ENCODE measurements around the gene NACA. TPM values are rescaled to one million over a fixed set of nuclear protein-coding genes. Genes with fewer than 3 reads are reported as not detected.
"Not testable (repeated sequence)": the region's sequence is repeated elsewhere in the genome, so short reads cannot be mapped to it uniquely, and the experiment has no call there.

NACA gene
- total RNA-seq, 2 donors from 2014 or later = 509 to 657 TPM

DNA sequence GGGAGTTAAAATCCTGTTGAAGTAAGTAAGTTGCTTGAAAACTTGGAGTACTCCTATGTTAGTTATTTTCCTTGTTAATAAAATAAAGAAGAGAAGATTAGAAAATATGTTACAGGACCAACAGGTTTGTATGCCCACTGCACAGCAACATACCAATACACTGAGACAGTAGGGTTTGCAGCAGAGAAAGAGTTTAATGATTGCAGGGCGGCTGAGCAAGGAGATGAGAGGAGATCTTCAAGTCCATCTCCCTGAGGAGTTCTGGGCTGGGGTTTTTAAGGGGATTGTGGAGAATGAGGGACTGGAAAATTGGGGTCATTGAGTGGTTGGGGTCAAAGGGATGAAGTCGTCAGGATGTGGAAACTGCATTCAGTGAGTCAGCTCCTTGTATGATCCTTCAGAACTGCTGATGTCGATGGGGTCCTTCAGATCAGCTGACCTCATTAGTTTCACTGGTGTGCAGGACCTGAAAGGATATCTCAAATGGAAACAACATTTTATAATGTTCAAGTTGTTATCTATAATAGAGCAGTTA is 33.7 kb upstream of the NACA start:
- Histone ChIP-seq H3K4me1 (ENCODE audit: control insufficient read depth in 1 of 2, low read depth in 2 of 2) (no peaks in the 10 kb centered on the region), H3K4me3 (no peak overlapping the region), H3K9me3 (no peaks in the 10 kb centered on the region), H3K27me3 (replicated peaks; ENCODE audit: insufficient read depth) (no peaks in the 10 kb centered on the region), H3K36me3 (no peaks in the 10 kb centered on the region), H3K27ac (no peak overlapping the region)
- DNase-seq (ENCODE audit: low spot score) = no peak
- TF ChIP-seq, protein P1, sequence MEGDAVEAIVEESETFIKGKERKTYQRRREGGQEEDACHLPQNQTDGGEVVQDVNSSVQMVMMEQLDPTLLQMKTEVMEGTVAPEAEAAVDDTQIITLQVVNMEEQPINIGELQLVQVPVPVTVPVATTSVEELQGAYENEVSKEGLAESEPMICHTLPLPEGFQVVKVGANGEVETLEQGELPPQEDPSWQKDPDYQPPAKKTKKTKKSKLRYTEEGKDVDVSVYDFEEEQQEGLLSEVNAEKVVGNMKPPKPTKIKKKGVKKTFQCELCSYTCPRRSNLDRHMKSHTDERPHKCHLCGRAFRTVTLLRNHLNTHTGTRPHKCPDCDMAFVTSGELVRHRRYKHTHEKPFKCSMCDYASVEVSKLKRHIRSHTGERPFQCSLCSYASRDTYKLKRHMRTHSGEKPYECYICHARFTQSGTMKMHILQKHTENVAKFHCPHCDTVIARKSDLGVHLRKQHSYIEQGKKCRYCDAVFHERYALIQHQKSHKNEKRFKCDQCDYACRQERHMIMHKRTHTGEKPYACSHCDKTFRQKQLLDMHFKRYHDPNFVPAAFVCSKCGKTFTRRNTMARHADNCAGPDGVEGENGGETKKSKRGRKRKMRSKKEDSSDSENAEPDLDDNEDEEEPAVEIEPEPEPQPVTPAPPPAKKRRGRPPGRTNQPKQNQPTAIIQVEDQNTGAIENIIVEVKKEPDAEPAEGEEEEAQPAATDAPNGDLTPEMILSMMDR (IDR thresholded peaks at IDR 0.05) = no peak
- no peak for ATAC-seq (ENCODE audit: insufficient number of reproducible peaks, low FRiP score, low read depth)

DNA sequence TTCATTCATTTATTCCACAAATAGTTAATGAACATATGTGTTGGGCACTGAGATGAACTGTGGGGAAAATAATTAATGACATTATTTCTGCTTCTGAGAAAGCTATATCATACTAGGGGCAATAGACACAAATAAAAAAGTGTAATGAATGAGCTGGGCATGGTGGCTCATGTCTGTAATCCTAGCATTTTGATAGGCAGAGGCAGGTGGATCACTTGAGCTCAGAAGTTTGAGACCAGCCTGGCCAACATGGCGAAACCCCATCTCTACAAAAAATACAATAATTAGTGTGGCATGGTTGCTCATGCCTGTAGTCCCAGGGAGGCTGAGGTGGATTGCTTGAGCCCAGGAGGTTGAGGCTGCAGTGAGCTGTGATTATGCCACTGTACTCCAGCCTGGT is 32.9 kb upstream of the NACA start:
- not testable (repeated sequence) for H3K36me3 ChIP-seq; H3K27ac ChIP-seq; H3K9me3 ChIP-seq; H3K4me3 ChIP-seq; ATAC-seq (ENCODE audit: insufficient number of reproducible peaks, low FRiP score, low read depth); DNase-seq (ENCODE audit: low spot score); H3K4me1 ChIP-seq (ENCODE audit: control insufficient read depth in 1 of 2, low read depth in 2 of 2); H3K27me3 ChIP-seq (replicated peaks; ENCODE audit: insufficient read depth)

DNA sequence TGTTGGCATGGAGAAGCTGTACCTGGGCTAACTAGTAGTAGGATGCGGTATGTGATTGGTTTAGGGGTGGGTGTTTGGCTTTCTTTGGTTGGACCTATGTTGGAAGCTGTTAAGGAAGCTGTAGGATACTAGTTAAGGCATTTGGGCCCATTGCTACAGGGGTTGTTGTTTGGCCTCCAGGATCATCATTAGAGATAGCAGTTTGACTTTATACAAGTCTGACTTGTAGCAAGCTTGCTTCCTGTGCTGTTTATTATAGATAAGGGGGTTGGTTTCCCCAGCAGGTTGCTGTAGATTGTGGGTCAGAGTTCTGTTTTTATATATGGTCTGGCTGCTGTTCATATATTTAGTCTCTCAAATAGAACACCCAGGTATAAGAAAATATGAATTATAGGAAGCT is 28.5 kb upstream of the NACA start:
- ATAC-seq (ENCODE audit: insufficient number of reproducible peaks, low FRiP score, low read depth) = no peak
- TF ChIP-seq, protein P1 (IDR thresholded peaks at IDR 0.05) = no peak
- Histone ChIP-seq H3K4me3 (no peak overlapping the region), H3K27ac (no peak overlapping the region), H3K4me1 (ENCODE audit: control insufficient read depth in 1 of 2, low read depth in 2 of 2) (peaks cover 5 to 9% of the 10 kb centered on the region in 2 donors), H3K36me3 (no peaks in the 10 kb centered on the region), H3K27me3 (replicated peaks; ENCODE audit: insufficient read depth) (no peaks in the 10 kb centered on the region), H3K9me3 (no peaks in the 10 kb centered on the region)
- DNase-seq (ENCODE audit: low spot score) = no peak

DNA sequence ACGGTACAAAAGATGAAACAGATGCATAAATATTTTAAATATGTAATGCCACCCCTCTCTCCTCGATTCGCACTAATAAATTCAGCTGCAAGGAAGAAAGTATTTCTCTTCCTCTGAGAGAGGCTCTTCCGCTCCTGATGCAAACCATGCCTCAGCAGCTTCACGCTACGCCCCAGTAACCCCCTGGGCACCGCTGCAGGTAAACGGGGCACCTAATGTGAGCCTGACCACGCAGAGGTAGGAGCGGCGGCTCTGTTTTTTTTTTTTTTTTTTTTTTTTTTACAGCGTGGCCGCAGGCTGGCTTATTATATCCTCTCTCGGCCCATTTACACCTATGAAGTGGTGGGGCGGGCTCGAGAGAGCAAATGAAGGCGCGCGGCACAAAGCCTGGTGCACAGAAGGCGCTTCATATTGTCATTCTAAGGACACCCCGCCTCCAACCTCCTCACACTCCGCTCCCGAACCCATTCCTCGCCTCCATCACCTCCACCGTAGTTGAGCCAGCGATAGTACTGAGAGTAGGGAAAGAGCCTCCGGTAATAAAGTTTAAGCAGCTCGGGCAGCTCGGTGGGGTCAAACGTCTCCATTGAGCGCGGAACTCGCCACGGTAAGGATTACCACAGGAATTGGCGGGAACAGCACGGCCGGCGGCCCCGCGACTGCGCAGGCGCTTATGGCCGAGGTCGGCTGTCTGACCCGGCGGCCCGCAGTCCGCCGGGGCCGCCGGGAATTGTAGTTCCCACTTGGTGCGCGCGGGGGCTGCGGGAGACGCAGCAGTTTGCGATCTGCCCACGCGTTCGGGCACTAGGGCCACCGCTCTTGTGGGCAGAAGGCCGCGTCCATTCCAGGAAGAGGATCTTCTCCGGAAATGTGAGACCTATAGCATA is 26.9 kb upstream of the NACA start, which contains the start of gene PRIM1:
PRIM1 (minus strand) TSS at position 612 of the 887 bp plus-strand sequence; CDS start at position 587, 25 bp downstream.
- TF ChIP-seq, protein P1 (IDR thresholded peaks at IDR 0.05) = peak; percentile 44
- ATAC-seq (ENCODE audit: insufficient number of reproducible peaks, low FRiP score, low read depth) (peak; percentile 80), DNase-seq (ENCODE audit: low spot score) (peak; percentile 24)
- H3K4me1 ChIP-seq (ENCODE audit: control insufficient read depth in 1 of 2, low read depth in 2 of 2) = peaks cover 5 to 9% of the 10 kb centered on the region in 2 donors
- peak within 1 kb of the TSS; percentile 92 for H3K4me3 ChIP-seq
- H3K27me3 ChIP-seq (replicated peaks; ENCODE audit: insufficient read depth) = no peaks in the 10 kb centered on the region
- H3K36me3 ChIP-seq = no peaks in the 10 kb centered on the region
- H3K27ac ChIP-seq = no peak within 1 kb of the TSS
- no peaks in the 10 kb centered on the region for H3K9me3 ChIP-seq

DNA sequence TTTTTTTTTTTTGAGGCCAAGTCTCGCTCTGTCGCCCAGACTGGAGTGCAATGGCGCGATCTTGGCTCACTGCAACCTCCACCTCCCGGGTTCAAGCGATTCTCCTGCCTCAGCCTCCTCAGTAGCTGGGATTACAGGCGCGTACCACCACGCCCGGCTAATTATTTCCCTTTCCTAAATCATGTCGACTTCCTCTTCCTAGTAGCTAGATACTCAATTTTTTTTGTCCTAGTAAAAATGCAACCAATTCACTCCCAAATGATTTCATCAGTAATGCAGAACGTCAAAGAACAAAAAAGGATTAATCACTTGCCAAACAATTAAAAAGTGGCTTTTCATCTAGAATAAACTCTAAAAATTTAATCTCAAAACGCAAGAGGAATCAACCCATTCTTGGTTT is 25.5 kb upstream of the NACA start:
- not testable (repeated sequence) for H3K27ac ChIP-seq; H3K36me3 ChIP-seq; ATAC-seq (ENCODE audit: insufficient number of reproducible peaks, low FRiP score, low read depth); H3K27me3 ChIP-seq (replicated peaks; ENCODE audit: insufficient read depth); H3K4me1 ChIP-seq (ENCODE audit: control insufficient read depth in 1 of 2, low read depth in 2 of 2); H3K4me3 ChIP-seq; H3K9me3 ChIP-seq; DNase-seq (ENCODE audit: low spot score)

DNA sequence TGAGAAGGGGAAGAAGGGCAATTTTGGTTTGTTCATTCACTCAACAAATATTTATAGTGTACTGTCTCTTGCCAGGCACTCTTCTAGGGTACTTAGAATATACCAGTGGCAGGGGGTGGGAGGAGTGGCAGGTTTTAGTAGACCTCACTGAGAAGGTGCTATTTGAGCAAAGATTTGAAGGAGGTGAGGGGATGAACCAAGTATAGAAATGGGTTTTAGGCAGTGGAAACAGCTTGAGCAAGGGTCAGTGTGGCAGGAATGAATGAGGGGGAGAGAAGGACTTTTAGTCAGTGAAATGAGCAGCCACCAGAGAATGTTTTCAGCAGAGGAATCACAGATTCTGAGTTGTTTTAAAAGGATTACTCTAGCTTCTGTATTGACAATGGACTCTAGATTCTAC is 24.8 kb upstream of the NACA start:
- ATAC-seq (ENCODE audit: insufficient number of reproducible peaks, low FRiP score, low read depth) (no peak), DNase-seq (ENCODE audit: low spot score) (no peak)
- H3K9me3 ChIP-seq = no peaks in the 10 kb centered on the region
- TF ChIP-seq, protein P1 (IDR thresholded peaks at IDR 0.05) = no peak
- H3K27ac ChIP-seq = no peak overlapping the region
- peaks cover 5 to 9% of the 10 kb centered on the region in 2 donors for H3K4me1 ChIP-seq (ENCODE audit: control insufficient read depth in 1 of 2, low read depth in 2 of 2)
- H3K4me3 ChIP-seq = no peak overlapping the region
- H3K27me3 ChIP-seq (replicated peaks; ENCODE audit: insufficient read depth) = no peaks in the 10 kb centered on the region
- H3K36me3 ChIP-seq = no peaks in the 10 kb centered on the region

All from thoracic aorta (tissue), 2 donors.